Measurements from ENCODE around the gene NECTIN4. TPM values are rescaled to one million over a fixed set of nuclear protein-coding genes. Genes with fewer than 3 reads are reported as not detected.
"Not testable (repeated sequence)": the region's sequence is repeated elsewhere in the genome, so short reads cannot be mapped to it uniquely, and the experiment has no call there.

Gene NECTIN4
- polyA plus RNA-seq, 1 experiment = 0.16 TPM

DNA sequence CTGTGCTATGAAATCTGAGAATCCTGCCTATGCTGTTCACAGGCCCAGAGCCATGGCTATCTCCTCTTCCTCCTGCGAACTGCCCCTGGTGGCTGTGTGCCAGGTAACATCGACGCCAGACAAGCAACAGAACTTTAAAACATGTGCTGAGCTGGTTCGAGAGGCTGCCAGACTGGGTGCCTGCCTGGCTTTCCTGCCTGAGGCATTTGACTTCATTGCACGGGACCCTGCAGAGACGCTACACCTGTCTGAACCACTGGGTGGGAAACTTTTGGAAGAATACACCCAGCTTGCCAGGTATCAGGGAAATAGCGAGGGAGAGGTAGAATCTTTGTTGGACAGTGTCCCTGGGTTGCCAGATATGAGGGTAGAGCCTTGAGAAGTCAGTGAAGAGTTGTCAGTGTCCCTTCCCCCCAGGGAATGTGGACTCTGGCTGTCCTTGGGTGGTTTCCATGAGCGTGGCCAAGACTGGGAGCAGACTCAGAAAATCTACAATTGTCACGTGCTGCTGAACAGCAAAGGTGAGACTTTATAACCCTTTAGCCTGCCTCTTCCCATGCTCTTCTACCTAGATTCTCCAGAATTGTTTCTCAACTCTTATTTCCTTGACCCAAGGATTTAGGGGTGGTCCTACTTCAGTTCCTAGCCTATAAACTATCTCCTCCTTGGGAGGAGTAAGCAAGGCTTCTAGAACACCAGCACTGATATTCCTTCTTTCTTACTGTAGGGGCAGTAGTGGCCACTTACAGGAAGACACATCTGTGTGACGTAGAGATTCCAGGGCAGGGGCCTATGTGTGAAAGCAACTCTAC, 29.9 kb upstream of the NECTIN4 start:
- DNase-seq (ENCODE audit: low read depth, low spot score) = no peak
- H3K4me3 ChIP-seq (ENCODE audit: low read depth, low read length) = peak overlapping the region; percentile 100
- ChIA-PET POLR2A (no interaction called here), CTCF (no interaction called here)
- H3K27ac ChIP-seq (ENCODE audit: low read depth, low read length) = peak overlapping the region; percentile 95
- TF ChIP-seq, protein P1, sequence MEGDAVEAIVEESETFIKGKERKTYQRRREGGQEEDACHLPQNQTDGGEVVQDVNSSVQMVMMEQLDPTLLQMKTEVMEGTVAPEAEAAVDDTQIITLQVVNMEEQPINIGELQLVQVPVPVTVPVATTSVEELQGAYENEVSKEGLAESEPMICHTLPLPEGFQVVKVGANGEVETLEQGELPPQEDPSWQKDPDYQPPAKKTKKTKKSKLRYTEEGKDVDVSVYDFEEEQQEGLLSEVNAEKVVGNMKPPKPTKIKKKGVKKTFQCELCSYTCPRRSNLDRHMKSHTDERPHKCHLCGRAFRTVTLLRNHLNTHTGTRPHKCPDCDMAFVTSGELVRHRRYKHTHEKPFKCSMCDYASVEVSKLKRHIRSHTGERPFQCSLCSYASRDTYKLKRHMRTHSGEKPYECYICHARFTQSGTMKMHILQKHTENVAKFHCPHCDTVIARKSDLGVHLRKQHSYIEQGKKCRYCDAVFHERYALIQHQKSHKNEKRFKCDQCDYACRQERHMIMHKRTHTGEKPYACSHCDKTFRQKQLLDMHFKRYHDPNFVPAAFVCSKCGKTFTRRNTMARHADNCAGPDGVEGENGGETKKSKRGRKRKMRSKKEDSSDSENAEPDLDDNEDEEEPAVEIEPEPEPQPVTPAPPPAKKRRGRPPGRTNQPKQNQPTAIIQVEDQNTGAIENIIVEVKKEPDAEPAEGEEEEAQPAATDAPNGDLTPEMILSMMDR (IDR thresholded peaks at IDR 0.05; ENCODE audit: low read depth, low read length) = peak; percentile 55
- H3K27me3 ChIP-seq (ENCODE audit: control insufficient read depth, insufficient read depth, low read length) = no peaks in the 10 kb centered on the region
- H3K9me3 ChIP-seq (ENCODE audit: control insufficient read depth, insufficient read depth, low read length) = no peaks in the 10 kb centered on the region; the same call in 1 of the 2 replicates

DNA sequence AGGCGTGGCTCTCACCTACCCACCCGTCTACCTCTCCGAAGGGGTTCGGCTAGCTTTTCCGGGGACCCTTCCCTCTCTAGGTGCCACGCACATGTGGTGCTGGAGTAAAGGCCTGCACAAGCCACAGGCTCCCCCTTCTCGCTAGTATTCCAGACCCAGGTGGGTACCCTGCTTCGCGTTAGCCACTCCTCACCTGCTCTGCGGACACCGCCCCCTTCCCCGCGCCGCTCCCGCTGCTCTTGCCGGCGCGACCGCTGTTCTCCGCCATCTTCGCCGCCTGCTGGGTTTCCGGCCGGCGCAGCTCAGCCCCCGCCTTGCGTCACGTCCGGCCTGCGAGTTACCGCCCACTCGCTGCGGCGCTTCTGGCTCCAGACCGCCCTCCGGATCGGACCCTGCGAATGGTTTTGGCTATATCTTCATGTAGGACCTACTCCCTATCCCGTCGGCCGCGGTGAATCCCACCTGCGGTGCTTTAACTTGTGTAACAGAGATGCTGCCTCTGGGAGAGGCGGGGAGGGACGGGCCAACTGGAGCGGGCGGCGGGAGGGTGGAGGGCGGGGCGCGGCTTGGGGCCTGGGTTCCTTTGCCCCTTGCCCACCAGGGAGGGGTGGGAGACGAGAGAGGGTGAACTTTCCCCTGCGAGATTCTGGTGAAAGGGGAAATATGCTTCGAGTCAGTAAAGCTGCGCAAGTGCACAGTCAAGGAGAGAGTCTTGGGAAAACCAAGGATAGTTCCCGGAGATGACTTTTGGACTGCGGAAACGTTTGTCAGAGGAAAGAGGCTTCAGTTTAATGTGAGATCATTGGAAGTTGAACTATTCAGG, 28.6 kb upstream of the NECTIN4 start, which contains the start of the genes NIT1 and PFDN2:
Gene NIT1, plus strand, starts transcription at position 347 of the 823 bp plus-strand sequence. Its CDS starts 72 bp downstream, at position 419.
Gene PFDN2, minus strand, starts transcription at position 279 of the 823 bp plus-strand sequence. Its CDS starts 11 bp downstream, at position 268.
- DNase-seq (ENCODE audit: low read depth, low spot score) = no peak
- Histone ChIP-seq H3K4me3 (ENCODE audit: low read depth, low read length) (peak within 1 kb of the TSS; percentile 100), H3K27me3 (ENCODE audit: control insufficient read depth, insufficient read depth, low read length) (no peaks in the 10 kb centered on the region), H3K9me3 (ENCODE audit: control insufficient read depth, insufficient read depth, low read length) (no peaks in the 10 kb centered on the region; the same call in 1 of the 2 replicates), H3K27ac (ENCODE audit: low read depth, low read length) (peak within 1 kb of the TSS; percentile 95)
- TF ChIP-seq, protein P1 (IDR thresholded peaks at IDR 0.05; ENCODE audit: low read depth, low read length) = no peak
- CTCF ChIA-PET = interaction anchor here (0.6 to 1.8 kb wide), 2 partner anchors 21 to 121 kb away, joined by 3 to 5 read pairs; no protein-coding TSS in a partner anchor
- POLR2A ChIA-PET = interaction anchor here (0.6 to 2.1 kb wide), 7 partner anchors 10 to 65 kb away, joined by 3 to 20 read pairs (median 4); partner anchors contain the start of genes DEDD, PPOX and UFC1

DNA sequence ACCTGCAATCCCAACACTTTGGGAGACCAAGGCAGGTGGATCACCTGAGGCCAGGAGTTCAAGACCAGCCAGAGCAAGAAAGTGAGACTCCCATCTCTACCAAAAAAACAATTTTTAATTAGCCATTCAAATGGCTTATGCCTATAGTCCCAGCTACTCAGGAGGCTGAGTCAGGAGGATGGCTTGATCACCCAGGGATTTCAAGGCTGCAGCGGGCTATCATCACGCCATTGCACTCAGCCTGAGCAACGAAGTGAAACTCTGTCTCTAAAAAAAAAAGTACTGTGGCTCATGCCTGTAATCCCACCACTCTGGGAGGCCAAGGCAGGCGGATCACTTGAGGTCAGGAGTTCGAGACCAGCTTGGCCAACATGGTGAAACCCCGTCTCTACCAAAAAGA, 26.6 kb upstream of the NECTIN4 start:
- H3K27me3 ChIP-seq (ENCODE audit: control insufficient read depth, insufficient read depth, low read length); H3K4me3 ChIP-seq (ENCODE audit: low read depth, low read length); DNase-seq (ENCODE audit: low read depth, low spot score); H3K9me3 ChIP-seq (ENCODE audit: control insufficient read depth, insufficient read depth, low read length); POLR2A ChIA-PET: not testable (repeated sequence)
- CTCF ChIA-PET = interaction anchor here (1.0 kb wide), 1 partner anchor 18 kb away, joined by 3 read pairs; no protein-coding TSS in a partner anchor
- H3K27ac ChIP-seq (ENCODE audit: low read depth, low read length) = peak overlapping the region; percentile 66

DNA sequence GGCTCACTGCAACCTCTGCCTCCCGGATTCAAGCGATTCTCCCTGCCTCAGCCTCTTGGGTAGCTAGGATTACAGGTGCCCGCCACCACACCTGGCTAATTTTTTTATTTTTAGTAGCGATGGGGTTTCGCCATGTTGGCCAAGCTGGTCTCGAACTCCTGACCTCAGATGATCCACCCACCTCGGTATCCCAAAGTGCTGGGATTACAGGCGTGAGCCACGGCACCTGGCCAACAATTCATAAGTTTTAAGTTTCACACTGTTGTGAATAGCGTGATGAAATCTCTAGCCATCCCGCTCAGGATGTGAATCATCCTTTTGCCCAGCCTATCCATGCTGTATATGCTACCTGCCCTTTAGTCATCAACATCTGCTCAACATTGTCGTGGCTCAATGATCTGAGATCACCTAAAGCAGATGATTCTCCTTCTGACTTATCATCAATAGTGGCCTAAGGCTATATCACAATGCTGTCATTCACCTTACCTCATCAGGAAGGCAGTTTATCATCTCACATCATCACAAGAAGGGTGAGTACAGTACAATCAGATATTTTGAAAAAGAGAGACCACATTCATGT, 25.9 kb upstream of the NECTIN4 start:
- POLR2A ChIA-PET = no interaction called here
- Histone ChIP-seq H3K27ac (ENCODE audit: low read depth, low read length) (peak overlapping the region; percentile 77), H3K9me3 (ENCODE audit: control insufficient read depth, insufficient read depth, low read length) (no peaks in the 10 kb centered on the region; the same call in 1 of the 2 replicates), H3K4me3 (ENCODE audit: low read depth, low read length) (no peak overlapping the region), H3K27me3 (ENCODE audit: control insufficient read depth, insufficient read depth, low read length) (no peaks in the 10 kb centered on the region)
- DNase-seq (ENCODE audit: low read depth, low spot score) = peak; percentile 67
- CTCF ChIA-PET = interaction anchor here (1.0 kb wide), 1 partner anchor 17 kb away, joined by 3 read pairs; no protein-coding TSS in a partner anchor
- TF ChIP-seq, protein P1 (IDR thresholded peaks at IDR 0.05; ENCODE audit: low read depth, low read length) = no peak

DNA sequence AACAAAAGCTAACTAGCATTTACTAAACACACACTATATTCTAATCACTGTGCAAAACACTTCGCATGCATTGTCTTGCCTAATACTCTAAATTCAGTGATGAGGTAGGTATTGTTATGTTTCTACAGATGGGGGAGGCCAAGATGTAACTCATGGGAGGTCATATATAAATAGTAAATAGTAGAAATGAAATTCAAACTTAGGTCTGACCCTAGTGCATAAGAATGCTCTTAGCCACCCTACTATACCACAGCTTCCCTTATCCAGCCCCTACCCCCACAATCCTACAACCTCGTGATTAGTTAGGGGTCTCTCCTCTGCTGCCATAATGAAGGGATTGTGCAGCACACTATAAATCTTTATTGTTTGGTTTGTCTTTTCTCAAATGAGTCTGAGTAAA, 25.2 kb upstream of the NECTIN4 start:
- Histone ChIP-seq H3K4me3 (ENCODE audit: low read depth, low read length) (no peak overlapping the region), H3K9me3 (ENCODE audit: control insufficient read depth, insufficient read depth, low read length) (no peaks in the 10 kb centered on the region; the same call in 1 of the 2 replicates), H3K27ac (ENCODE audit: low read depth, low read length) (no peak overlapping the region), H3K27me3 (ENCODE audit: control insufficient read depth, insufficient read depth, low read length) (no peaks in the 10 kb centered on the region)
- ChIA-PET CTCF (interaction anchor here (3.6 kb wide), 1 partner anchor 17 kb away, joined by 23 read pairs; the partner anchor contains the start of gene KLHDC9), POLR2A (interaction anchor here (0.5 kb wide), 1 partner anchor 64 kb away, joined by 4 read pairs; no protein-coding TSS in a partner anchor)
- TF ChIP-seq, protein P1 (IDR thresholded peaks at IDR 0.05; ENCODE audit: low read depth, low read length) = no peak
- no peak for DNase-seq (ENCODE audit: low read depth, low spot score)
